Activated CD4-positive, alpha-beta T cell treated with anti-CD3 and anti-CD28 coated beads for 36 hours (primary cell): ENCODE results near the gene AGPAT4. TPM values are rescaled to one million over a fixed set of nuclear protein-coding genes. Genes with fewer than 3 reads are reported as not detected.

Source experiments
- ATAC-seq: fragments of 200-7000 bp; cut with Tn5 transposase; one replicate; pipeline ENCODE4 v1.10.0; 2021; ENCODE audit warnings: mild to moderate bottlenecking, moderate library complexity
- CTCF ChIA-PET: fragments of 350-600 bp; sonication (Branson Sonifier 250); formaldehyde crosslinking; loops from one replicate; lab custom pipeline; 2021; ENCODE audit warnings: antibody characterized with exemption; lab: Charles Lee
- POLR2A ChIA-PET: fragments of 350-600 bp; sonication (Branson Sonifier 250); formaldehyde crosslinking; loops from one replicate; lab custom pipeline; 2021; ENCODE audit warnings: antibody characterized with exemption, inconsistent platforms; lab: Charles Lee
- DNase-seq: peaks from one replicate; pipeline ENCODE4 v3.0.0-alpha.2; 2020
- H3K27ac Mint-ChIP-seq: one replicate; pipeline ENCODE4 v1.8.0; 2021; ENCODE audit warnings: mixed read lengths
- H3K27me3 Mint-ChIP-seq: one replicate; pipeline ENCODE4 v1.8.0; 2021; ENCODE audit warnings: mixed read lengths
- H3K36me3 Mint-ChIP-seq: one replicate; pipeline ENCODE4 v1.8.0; 2021; ENCODE audit warnings: low read depth, mixed read lengths
- H3K4me1 Mint-ChIP-seq: one replicate; pipeline ENCODE4 v1.8.0; 2021; ENCODE audit warnings: mixed read lengths
- H3K4me3 Mint-ChIP-seq: one replicate; pipeline ENCODE4 v1.8.0; 2021; ENCODE audit warnings: mild to moderate bottlenecking, moderate library complexity, mixed read lengths
- H3K9me3 Mint-ChIP-seq: one replicate; pipeline ENCODE4 v1.8.0; 2021; ENCODE audit warnings: low read depth, mixed read lengths
- intact Hi-C, 2 experiments: fragments of 100-400 bp; cut with DNase I in 1 of 2; cut with micrococcal nuclease in 1 of 2; formaldehyde crosslinking; loops; one replicate each; pipeline versions ENCODE4 v1.14.2 to v1.15.1; 2022 to 2024; cut with DNase I, micrococcal nuclease
- total RNA-seq, 2 experiments: library from RNA; stranded (reverse); gene quantifications; one replicate each; pipeline ENCODE4 v1.2.3, GENCODE V29; 2021

The AGPAT4 gene
- total RNA-seq, 2 experiments from 2014 or later, result 4.7 to 5.0 TPM

- ATAC-seq, result no peak
- H3K9me3 Mint-ChIP-seq, result peaks cover 15% of the 10 kb centered on the region
- H3K36me3 Mint-ChIP-seq, result peaks cover 28% of the 10 kb centered on the region
- H3K4me3 Mint-ChIP-seq, result no peak overlapping the region
- no peaks in the 10 kb centered on the region for H3K27me3 Mint-ChIP-seq
- POLR2A ChIA-PET, result no interaction called here
- no peak for DNase-seq
- CTCF ChIA-PET, result interaction anchor here (0.6 kb wide), 1 partner anchor 177 kb away, joined by 3 read pairs; no protein-coding TSS in a partner anchor
- H3K4me1 Mint-ChIP-seq, result no peaks in the 10 kb centered on the region
- intact Hi-C loops, result no loop called here
- no peak overlapping the region for H3K27ac Mint-ChIP-seq
Measured at GRCh38 chr6:161214722-161215121, 59.1 kb downstream of the AGPAT4 start.

- H3K9me3 Mint-ChIP-seq, result peaks cover 15% of the 10 kb centered on the region
- POLR2A ChIA-PET, result no interaction called here
- H3K27ac Mint-ChIP-seq, result no peak overlapping the region
- peaks cover 28% of the 10 kb centered on the region for H3K36me3 Mint-ChIP-seq
- DNase-seq (no peak), ATAC-seq (no peak)
- no peak overlapping the region for H3K4me3 Mint-ChIP-seq
- no peaks in the 10 kb centered on the region for H3K4me1 Mint-ChIP-seq
- intact Hi-C loops, result no loop called here
- CTCF ChIA-PET, result no interaction called here
- no peaks in the 10 kb centered on the region for H3K27me3 Mint-ChIP-seq
Measured at GRCh38 chr6:161212902-161213301, 61.0 kb downstream of the AGPAT4 start.

- intact Hi-C loops, result no loop called here
- Mint-ChIP-seq H3K4me3 (no peak overlapping the region), H3K27ac (no peak overlapping the region), H3K4me1 (no peaks in the 10 kb centered on the region), H3K36me3 (peaks cover 16% of the 10 kb centered on the region), H3K27me3 (no peaks in the 10 kb centered on the region), H3K9me3 (peaks cover 13% of the 10 kb centered on the region)
- ChIA-PET POLR2A (no interaction called here), CTCF (interaction anchor here (1.3 kb wide), 1 partner anchor 62 kb away, joined by 4 read pairs; no protein-coding TSS in a partner anchor)
- DNase-seq (no peak), ATAC-seq (no peak)
Measured at GRCh38 chr6:161211380-161212035, 62.4 kb downstream of the AGPAT4 start.

- CTCF ChIA-PET, result interaction anchor here (0.8 to 1.3 kb wide), 2 partner anchors 61 to 160 kb away, joined by 3 to 4 read pairs; no protein-coding TSS in a partner anchor
- intact Hi-C loops, result no loop called here
- no peak overlapping the region for H3K4me3 Mint-ChIP-seq
Measured at GRCh38 chr6:161210857-161211256, 63.0 kb downstream of the AGPAT4 start.

GRCh38 chr6:161207200-161207599 lies 66.7 kb downstream of the AGPAT4 start:
- intact Hi-C loops, result no loop called here
- ChIA-PET POLR2A (interaction anchor here (0.8 kb wide), 1 partner anchor 29 kb away, joined by 6 read pairs; no protein-coding TSS in a partner anchor), CTCF (interaction anchor here (0.5 to 1.4 kb wide), 3 partner anchors 16 to 166 kb away, joined by 3 to 4 read pairs (median 4); no protein-coding TSS in a partner anchor)
- Mint-ChIP-seq H3K27me3 (no peaks in the 10 kb centered on the region), H3K4me1 (no peaks in the 10 kb centered on the region), H3K36me3 (peaks cover 2% of the 10 kb centered on the region), H3K9me3 (peaks cover 9% of the 10 kb centered on the region), H3K4me3 (no peak overlapping the region), H3K27ac (no peak overlapping the region)
- DNase-seq (no peak), ATAC-seq (no peak)

More at GRCh38 chr6:161210857-161211256, 63.0 kb downstream of the AGPAT4 start:
- Mint-ChIP-seq H3K9me3 (peaks cover 12% of the 10 kb centered on the region), H3K27me3 (no peaks in the 10 kb centered on the region), H3K27ac (no peak overlapping the region), H3K36me3 (peaks cover 10% of the 10 kb centered on the region), H3K4me1 (no peaks in the 10 kb centered on the region)
- POLR2A ChIA-PET, result no interaction called here
- no peak for DNase-seq
- no peak for ATAC-seq

GRCh38 chr6:161204866-161205557 lies 68.8 kb downstream of the AGPAT4 start:
- Mint-ChIP-seq H3K4me1 (no peaks in the 10 kb centered on the region), H3K4me3 (no peak overlapping the region), H3K27me3 (no peaks in the 10 kb centered on the region), H3K27ac (no peak overlapping the region), H3K36me3 (peaks cover 2% of the 10 kb centered on the region), H3K9me3 (no peaks in the 10 kb centered on the region)
- ChIA-PET POLR2A (no interaction called here), CTCF (no interaction called here)
- intact Hi-C loops, result no loop called here
- ATAC-seq (no peak), DNase-seq (no peak)

GRCh38 chr6:161200610-161201370 lies 73.1 kb downstream of the AGPAT4 start:
- intact Hi-C loops, result no loop called here
- no peaks in the 10 kb centered on the region for H3K9me3 Mint-ChIP-seq
- CTCF ChIA-PET, result no interaction called here

GRCh38 chr6:161199850-161200249 lies 74.0 kb downstream of the AGPAT4 start:
- DNase-seq (no peak), ATAC-seq (no peak)
- no peaks in the 10 kb centered on the region for H3K9me3 Mint-ChIP-seq
- intact Hi-C loops, result no loop called here
- ChIA-PET POLR2A (no interaction called here), CTCF (no interaction called here)
- H3K4me3 Mint-ChIP-seq, result no peak overlapping the region
- H3K27me3 Mint-ChIP-seq, result no peaks in the 10 kb centered on the region
- no peak overlapping the region for H3K27ac Mint-ChIP-seq
- no peaks in the 10 kb centered on the region for H3K36me3 Mint-ChIP-seq
- H3K4me1 Mint-ChIP-seq, result no peaks in the 10 kb centered on the region

More at GRCh38 chr6:161200610-161201370, 73.1 kb downstream of the AGPAT4 start:
- Mint-ChIP-seq H3K4me3 (no peak overlapping the region), H3K27me3 (no peaks in the 10 kb centered on the region), H3K36me3 (no peaks in the 10 kb centered on the region), H3K27ac (no peak overlapping the region), H3K4me1 (no peaks in the 10 kb centered on the region)
- DNase-seq (no peak), ATAC-seq (no peak)
- POLR2A ChIA-PET, result no interaction called here

- no peak for ATAC-seq
- Mint-ChIP-seq H3K4me1 (no peaks in the 10 kb centered on the region), H3K4me3 (no peak overlapping the region), H3K27me3 (no peaks in the 10 kb centered on the region), H3K36me3 (no peaks in the 10 kb centered on the region), H3K27ac (no peak overlapping the region), H3K9me3 (peaks cover 4% of the 10 kb centered on the region)
- DNase-seq, result no peak
- POLR2A ChIA-PET, result no interaction called here
- CTCF ChIA-PET, result interaction anchor here (0.7 kb wide), 1 partner anchor 359 kb away, joined by 5 read pairs; no protein-coding TSS in a partner anchor
- intact Hi-C loops, result no loop called here
Measured at GRCh38 chr6:161198783-161199460, 74.9 kb downstream of the AGPAT4 start.

- intact Hi-C loops, result no loop called here
- Mint-ChIP-seq H3K27ac (no peak overlapping the region), H3K4me3 (no peak overlapping the region), H3K4me1 (no peaks in the 10 kb centered on the region), H3K36me3 (no peaks in the 10 kb centered on the region), H3K9me3 (peaks cover 5% of the 10 kb centered on the region), H3K27me3 (no peaks in the 10 kb centered on the region)
- CTCF ChIA-PET, result no interaction called here
- DNase-seq, result no peak
- ATAC-seq, result no peak
- POLR2A ChIA-PET, result no interaction called here
Measured at GRCh38 chr6:161198176-161198575, 75.7 kb downstream of the AGPAT4 start.

- intact Hi-C loops, result no loop called here
- POLR2A ChIA-PET, result no interaction called here
- CTCF ChIA-PET, result no interaction called here
Measured at GRCh38 chr6:161195386-161195785, 78.5 kb downstream of the AGPAT4 start.

More at GRCh38 chr6:161195386-161195785, 78.5 kb downstream of the AGPAT4 start:
- H3K36me3 Mint-ChIP-seq, result no peaks in the 10 kb centered on the region
- peaks cover 16% of the 10 kb centered on the region for H3K9me3 Mint-ChIP-seq
- no peak overlapping the region for H3K4me3 Mint-ChIP-seq
- no peak for ATAC-seq
- no peak overlapping the region for H3K27ac Mint-ChIP-seq
- H3K4me1 Mint-ChIP-seq, result no peaks in the 10 kb centered on the region
- H3K27me3 Mint-ChIP-seq, result no peaks in the 10 kb centered on the region
- DNase-seq, result no peak
